DMS53 (cell line): Measurements from ENCODE around the gene RTF2.
A peak's percentile ranks its signal among the peaks of the same experiment; 100 is the strongest.

ENCODE experiments used
- DNase-seq: peaks from one replicate; lab custom pipeline; 2025; lab: John Stamatoyannopoulos, UW

The RTF2 gene

GRCh38 chr20:56468316-56469076 lies at the start of gene RTF2:
RTF2 (plus strand) TSS chr20:56468627; CDS start chr20:56468698, 71 bp downstream.
- DNase-seq: peak; percentile 94

GRCh38 chr20:56420028-56420427 lies 48.4 kb upstream of the RTF2 start:
- no peak for DNase-seq

- no peak for DNase-seq
Measured at GRCh38 chr20:56420940-56421688, 47.3 kb upstream of the RTF2 start.

GRCh38 chr20:56422076-56422823 lies 46.2 kb upstream of the RTF2 start:
- no peak for DNase-seq

GRCh38 chr20:56422824-56423189 lies 45.6 kb upstream of the RTF2 start:
- no peak for DNase-seq

- no peak for DNase-seq
Measured at GRCh38 chr20:56423211-56423610, 45.2 kb upstream of the RTF2 start.

GRCh38 chr20:56423886-56424285 lies 44.5 kb upstream of the RTF2 start:
- DNase-seq: no peak

GRCh38 chr20:56424931-56425330 lies 43.5 kb upstream of the RTF2 start:
- DNase-seq: no peak

GRCh38 chr20:56426026-56426425 lies 42.4 kb upstream of the RTF2 start:
- DNase-seq: no peak

GRCh38 chr20:56426926-56427325 lies 41.5 kb upstream of the RTF2 start:
- no peak for DNase-seq

GRCh38 chr20:56427797-56428196 lies 40.6 kb upstream of the RTF2 start:
- DNase-seq: no peak

- no peak for DNase-seq
Measured at GRCh38 chr20:56428410-56428809, 40.0 kb upstream of the RTF2 start.

- DNase-seq: no peak
Measured at GRCh38 chr20:56428881-56429280, 39.5 kb upstream of the RTF2 start.

GRCh38 chr20:56429502-56429901 lies 38.9 kb upstream of the RTF2 start:
- DNase-seq: no peak

GRCh38 chr20:56429941-56430340 lies 38.5 kb upstream of the RTF2 start:
- no peak for DNase-seq

- no peak for DNase-seq
Measured at GRCh38 chr20:56430461-56430860, 38.0 kb upstream of the RTF2 start.

- no peak for DNase-seq
Measured at GRCh38 chr20:56430957-56431356, 37.5 kb upstream of the RTF2 start.

- no peak for DNase-seq
Measured at GRCh38 chr20:56431471-56431870, 37.0 kb upstream of the RTF2 start.

GRCh38 chr20:56433221-56433879 lies 35.1 kb upstream of the RTF2 start:
- DNase-seq: no peak

GRCh38 chr20:56433880-56434255 lies 34.6 kb upstream of the RTF2 start:
- DNase-seq: no peak

GRCh38 chr20:56437196-56437960 lies 31.0 kb upstream of the RTF2 start:
- DNase-seq: no peak

GRCh38 chr20:56438284-56438683 lies 30.1 kb upstream of the RTF2 start:
- DNase-seq: no peak
